WTC11 (cell line): ENCODE measurements around the gene TIMP2. TPM values are rescaled to one million over a fixed set of nuclear protein-coding genes. Genes with fewer than 3 reads are reported as not detected.

ENCODE experiments used
- ATAC-seq: fragments of 200-7000 bp; cut with Tn5 transposase; 2 replicates; pipeline ENCODE4 v1.10.0; 2021; ENCODE audit warnings: mild to moderate bottlenecking, moderate library complexity
- CTCF ChIA-PET: fragments of 300-600 bp; sonication (Branson Sonifier 250); formaldehyde crosslinking; loops from one replicate; lab custom pipeline; 2021; ENCODE audit warnings: antibody characterized with exemption; lab: Charles Lee
- POLR2A ChIA-PET: fragments of 350-600 bp; sonication (Branson Sonifier 250); formaldehyde crosslinking; loops from one replicate; lab custom pipeline; 2021; ENCODE audit warnings: antibody characterized with exemption; lab: Charles Lee
- DNase-seq: peaks from one replicate; pipeline ENCODE4 v3.0.0; 2021; ENCODE audit warnings: low spot score
- H3K27ac Mint-ChIP-seq: 2 replicates; pipeline ENCODE4 v1.8.0; 2021; ENCODE audit warnings: mixed read lengths
- H3K27me3 Mint-ChIP-seq: 2 replicates; pipeline ENCODE4 v1.8.0; 2021; ENCODE audit warnings: low read depth, mild to moderate bottlenecking, moderate library complexity, mixed read lengths
- H3K36me3 Mint-ChIP-seq: 2 replicates; pipeline ENCODE4 v1.8.0; 2021; ENCODE audit warnings: mixed read lengths
- H3K4me1 Mint-ChIP-seq: 2 replicates; pipeline ENCODE4 v1.8.0; 2022; ENCODE audit warnings: mixed read lengths
- H3K4me3 Mint-ChIP-seq: 2 replicates; pipeline ENCODE4 v1.8.0; 2021; ENCODE audit warnings: mild to moderate bottlenecking, moderate library complexity, mixed read lengths
- H3K9me3 Mint-ChIP-seq: 2 replicates; pipeline ENCODE4 v1.8.0; 2021; ENCODE audit warnings: mixed read lengths
- ATF1 ChIP-seq: sonication (generic); formaldehyde crosslinking; IDR thresholded peaks from 2 replicates; pipeline ENCODE4 v1.8.1; 2023; ENCODE audit warnings: mild to moderate bottlenecking, moderate library complexity, missing genetic modification reagents
- ELF4 ChIP-seq: sonication (generic); formaldehyde crosslinking; IDR thresholded peaks from 2 replicates; pipeline ENCODE4 v1.8.1; 2022; ENCODE audit warnings: low read depth, mild to moderate bottlenecking, moderate library complexity, missing genetic modification reagents
- ETV6 ChIP-seq: sonication (generic); formaldehyde crosslinking; IDR thresholded peaks from 2 replicates; pipeline ENCODE4 v1.8.1; 2022; ENCODE audit warnings: mild to moderate bottlenecking, missing genetic modification reagents
- FOXP1 ChIP-seq: sonication (generic); formaldehyde crosslinking; IDR thresholded peaks from 2 replicates; pipeline ENCODE4 v1.8.0; 2022; ENCODE audit warnings: missing genetic modification reagents, mild to moderate bottlenecking, moderate library complexity, borderline replicate concordance
- JAZF1 ChIP-seq: fragments of 250-450 bp; sonication (Bioruptor Pico); IDR thresholded peaks from 2 replicates; pipeline ENCODE4 v1.9.0; 2021; ENCODE audit warnings: moderate library complexity, mild to moderate bottlenecking, inconsistent platforms
- NFATC4 ChIP-seq: fragments of 250-450 bp; sonication (Bioruptor Pico); IDR thresholded peaks from 2 replicates; pipeline ENCODE4 v1.9.0; 2021; ENCODE audit warnings: mild to moderate bottlenecking
- NFYB ChIP-seq: sonication (generic); formaldehyde crosslinking; conservative IDR thresholded peaks from 2 replicates; pipeline ENCODE4 v1.8.0; 2022; ENCODE audit warnings: low read depth, missing genetic modification reagents
- NR1H2 ChIP-seq: sonication (generic); formaldehyde crosslinking; IDR thresholded peaks from 2 replicates; pipeline ENCODE4 v1.9.0; 2021; ENCODE audit warnings: mild to moderate bottlenecking, moderate library complexity, missing genetic modification reagents
- RELA ChIP-seq: sonication (generic); formaldehyde crosslinking; IDR thresholded peaks from 2 replicates; pipeline ENCODE4 v1.8.1; 2022; ENCODE audit warnings: missing genetic modification reagents, mild to moderate bottlenecking, borderline replicate concordance
- TEAD4 ChIP-seq: sonication (generic); formaldehyde crosslinking; IDR thresholded peaks from 2 replicates; pipeline ENCODE4 v1.8.0; 2022; ENCODE audit warnings: mild to moderate bottlenecking, missing genetic modification reagents
- ZNF317 ChIP-seq: sonication (generic); formaldehyde crosslinking; IDR thresholded peaks from 2 replicates; pipeline ENCODE4 v1.8.1; 2023; ENCODE audit warnings: low read depth, mild to moderate bottlenecking, moderate library complexity, missing genetic modification reagents, borderline replicate concordance
- total RNA-seq: library from RNA; stranded (reverse); gene quantifications from 3 replicates; pipeline ENCODE4 v1.2.3, GENCODE V29; 2021
- TF ChIP-seq, protein P1 (sequence below): fragments of 250-450 bp; sonication (Bioruptor Pico); IDR thresholded peaks from 2 replicates; pipeline ENCODE4 v1.9.0; 2021; ENCODE audit warnings: moderate library complexity, mild to moderate bottlenecking, inconsistent platforms, borderline replicate concordance
- TF ChIP-seq, protein P2 (sequence below): fragments of 250-450 bp; sonication (Bioruptor Pico); IDR thresholded peaks from 2 replicates; pipeline ENCODE4 v1.9.0; 2021; ENCODE audit warnings: mild to moderate bottlenecking
- TF ChIP-seq, protein P3 (sequence below): fragments of 250-450 bp; sonication (Bioruptor Pico); IDR thresholded peaks from 2 replicates; pipeline ENCODE4 v1.8.0; 2021; ENCODE audit warnings: mild to moderate bottlenecking
- TF ChIP-seq, protein P4 (sequence below): sonication (generic); formaldehyde crosslinking; conservative IDR thresholded peaks from 2 replicates; pipeline ENCODE4 v1.8.1; 2023; ENCODE audit warnings: mild to moderate bottlenecking, low read depth, missing genetic modification reagents, moderate library complexity
- TF ChIP-seq, protein P5 (sequence below): sonication (generic); formaldehyde crosslinking; IDR thresholded peaks from 2 replicates; pipeline ENCODE4 v1.8.1; 2023; ENCODE audit warnings: mild to moderate bottlenecking, missing genetic modification reagents
- TF ChIP-seq, protein P6 (sequence below): sonication (generic); formaldehyde crosslinking; IDR thresholded peaks from 2 replicates; pipeline ENCODE4 v1.8.0; 2022; ENCODE audit warnings: missing genetic modification reagents
- TF ChIP-seq, protein P7 (sequence below): sonication (generic); formaldehyde crosslinking; IDR thresholded peaks from 2 replicates; pipeline ENCODE4 v1.8.0; 2023; ENCODE audit warnings: mild to moderate bottlenecking, missing genetic modification reagents

TIMP2 gene
- total RNA-seq, 1 experiment from 2014 or later: 37.1 TPM

DNA sequence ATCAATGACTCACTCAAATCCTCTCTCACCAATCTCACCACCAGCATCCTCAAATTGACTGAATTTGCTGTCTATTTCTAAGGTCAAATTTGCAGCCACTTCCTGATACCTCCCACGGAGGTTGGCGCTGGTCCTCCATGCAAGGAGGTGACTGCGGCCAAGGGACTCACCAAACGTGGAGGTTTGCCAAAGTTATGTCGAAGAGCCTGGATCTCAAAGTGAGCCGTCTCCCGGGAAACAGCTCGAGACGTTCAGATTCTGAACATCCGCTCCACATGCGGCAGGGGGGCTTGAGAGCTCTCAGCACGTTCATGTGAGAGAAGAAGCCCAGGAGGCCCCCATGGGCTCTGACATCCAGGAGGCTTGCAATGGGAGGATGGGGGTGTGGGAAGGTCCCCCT lies 31.9 kb upstream of the TIMP2 start:
- H3K27me3 Mint-ChIP-seq: no peaks in the 10 kb centered on the region; the same call in 1 of the 2 replicates
- no peaks in the 10 kb centered on the region for H3K36me3 Mint-ChIP-seq
- CTCF ChIA-PET: interaction anchor here (0.8 to 1.0 kb wide), 2 partner anchors 10 to 91 kb away, joined by 3 to 6 read pairs; no protein-coding TSS in a partner anchor
- TF ChIP-seq ATF1: no peak
- no peak for TF ChIP-seq ELF4 (CRISPR knock-in tag)
- TF ChIP-seq JAZF1 (CRISPR knock-in tag): no peak
- TF ChIP-seq, protein P1, sequence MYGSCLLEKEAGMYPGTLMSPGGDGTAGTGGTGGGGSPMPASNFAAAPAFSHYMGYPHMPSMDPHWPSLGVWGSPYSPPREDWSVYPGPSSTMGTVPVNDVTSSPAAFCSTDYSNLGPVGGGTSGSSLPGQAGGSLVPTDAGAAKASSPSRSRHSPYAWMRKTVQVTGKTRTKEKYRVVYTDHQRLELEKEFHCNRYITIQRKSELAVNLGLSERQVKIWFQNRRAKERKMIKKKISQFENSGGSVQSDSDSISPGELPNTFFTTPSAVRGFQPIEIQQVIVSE (CRISPR knock-in tag): no peak
- no peak for TF ChIP-seq ETV6
- TF ChIP-seq, protein P2, sequence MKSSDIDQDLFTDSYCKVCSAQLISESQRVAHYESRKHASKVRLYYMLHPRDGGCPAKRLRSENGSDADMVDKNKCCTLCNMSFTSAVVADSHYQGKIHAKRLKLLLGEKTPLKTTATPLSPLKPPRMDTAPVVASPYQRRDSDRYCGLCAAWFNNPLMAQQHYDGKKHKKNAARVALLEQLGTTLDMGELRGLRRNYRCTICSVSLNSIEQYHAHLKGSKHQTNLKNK (CRISPR knock-in tag): no peak
- TF ChIP-seq, protein P3, sequence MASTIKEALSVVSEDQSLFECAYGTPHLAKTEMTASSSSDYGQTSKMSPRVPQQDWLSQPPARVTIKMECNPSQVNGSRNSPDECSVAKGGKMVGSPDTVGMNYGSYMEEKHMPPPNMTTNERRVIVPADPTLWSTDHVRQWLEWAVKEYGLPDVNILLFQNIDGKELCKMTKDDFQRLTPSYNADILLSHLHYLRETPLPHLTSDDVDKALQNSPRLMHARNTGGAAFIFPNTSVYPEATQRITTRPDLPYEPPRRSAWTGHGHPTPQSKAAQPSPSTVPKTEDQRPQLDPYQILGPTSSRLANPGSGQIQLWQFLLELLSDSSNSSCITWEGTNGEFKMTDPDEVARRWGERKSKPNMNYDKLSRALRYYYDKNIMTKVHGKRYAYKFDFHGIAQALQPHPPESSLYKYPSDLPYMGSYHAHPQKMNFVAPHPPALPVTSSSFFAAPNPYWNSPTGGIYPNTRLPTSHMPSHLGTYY: no peak
- TF ChIP-seq, protein P4, sequence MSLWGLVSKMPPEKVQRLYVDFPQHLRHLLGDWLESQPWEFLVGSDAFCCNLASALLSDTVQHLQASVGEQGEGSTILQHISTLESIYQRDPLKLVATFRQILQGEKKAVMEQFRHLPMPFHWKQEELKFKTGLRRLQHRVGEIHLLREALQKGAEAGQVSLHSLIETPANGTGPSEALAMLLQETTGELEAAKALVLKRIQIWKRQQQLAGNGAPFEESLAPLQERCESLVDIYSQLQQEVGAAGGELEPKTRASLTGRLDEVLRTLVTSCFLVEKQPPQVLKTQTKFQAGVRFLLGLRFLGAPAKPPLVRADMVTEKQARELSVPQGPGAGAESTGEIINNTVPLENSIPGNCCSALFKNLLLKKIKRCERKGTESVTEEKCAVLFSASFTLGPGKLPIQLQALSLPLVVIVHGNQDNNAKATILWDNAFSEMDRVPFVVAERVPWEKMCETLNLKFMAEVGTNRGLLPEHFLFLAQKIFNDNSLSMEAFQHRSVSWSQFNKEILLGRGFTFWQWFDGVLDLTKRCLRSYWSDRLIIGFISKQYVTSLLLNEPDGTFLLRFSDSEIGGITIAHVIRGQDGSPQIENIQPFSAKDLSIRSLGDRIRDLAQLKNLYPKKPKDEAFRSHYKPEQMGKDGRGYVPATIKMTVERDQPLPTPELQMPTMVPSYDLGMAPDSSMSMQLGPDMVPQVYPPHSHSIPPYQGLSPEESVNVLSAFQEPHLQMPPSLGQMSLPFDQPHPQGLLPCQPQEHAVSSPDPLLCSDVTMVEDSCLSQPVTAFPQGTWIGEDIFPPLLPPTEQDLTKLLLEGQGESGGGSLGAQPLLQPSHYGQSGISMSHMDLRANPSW (CRISPR knock-in tag): no peak
- TF ChIP-seq TEAD4: no peak
- TF ChIP-seq NFYB (CRISPR knock-in tag): no peak
- TF ChIP-seq, protein P5, sequence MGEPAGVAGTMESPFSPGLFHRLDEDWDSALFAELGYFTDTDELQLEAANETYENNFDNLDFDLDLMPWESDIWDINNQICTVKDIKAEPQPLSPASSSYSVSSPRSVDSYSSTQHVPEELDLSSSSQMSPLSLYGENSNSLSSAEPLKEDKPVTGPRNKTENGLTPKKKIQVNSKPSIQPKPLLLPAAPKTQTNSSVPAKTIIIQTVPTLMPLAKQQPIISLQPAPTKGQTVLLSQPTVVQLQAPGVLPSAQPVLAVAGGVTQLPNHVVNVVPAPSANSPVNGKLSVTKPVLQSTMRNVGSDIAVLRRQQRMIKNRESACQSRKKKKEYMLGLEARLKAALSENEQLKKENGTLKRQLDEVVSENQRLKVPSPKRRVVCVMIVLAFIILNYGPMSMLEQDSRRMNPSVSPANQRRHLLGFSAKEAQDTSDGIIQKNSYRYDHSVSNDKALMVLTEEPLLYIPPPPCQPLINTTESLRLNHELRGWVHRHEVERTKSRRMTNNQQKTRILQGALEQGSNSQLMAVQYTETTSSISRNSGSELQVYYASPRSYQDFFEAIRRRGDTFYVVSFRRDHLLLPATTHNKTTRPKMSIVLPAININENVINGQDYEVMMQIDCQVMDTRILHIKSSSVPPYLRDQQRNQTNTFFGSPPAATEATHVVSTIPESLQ (CRISPR knock-in tag): no peak
- no peak for TF ChIP-seq NR1H2 (CRISPR knock-in tag)
- TF ChIP-seq FOXP1 (CRISPR knock-in tag): no peak
- TF ChIP-seq, protein P6, sequence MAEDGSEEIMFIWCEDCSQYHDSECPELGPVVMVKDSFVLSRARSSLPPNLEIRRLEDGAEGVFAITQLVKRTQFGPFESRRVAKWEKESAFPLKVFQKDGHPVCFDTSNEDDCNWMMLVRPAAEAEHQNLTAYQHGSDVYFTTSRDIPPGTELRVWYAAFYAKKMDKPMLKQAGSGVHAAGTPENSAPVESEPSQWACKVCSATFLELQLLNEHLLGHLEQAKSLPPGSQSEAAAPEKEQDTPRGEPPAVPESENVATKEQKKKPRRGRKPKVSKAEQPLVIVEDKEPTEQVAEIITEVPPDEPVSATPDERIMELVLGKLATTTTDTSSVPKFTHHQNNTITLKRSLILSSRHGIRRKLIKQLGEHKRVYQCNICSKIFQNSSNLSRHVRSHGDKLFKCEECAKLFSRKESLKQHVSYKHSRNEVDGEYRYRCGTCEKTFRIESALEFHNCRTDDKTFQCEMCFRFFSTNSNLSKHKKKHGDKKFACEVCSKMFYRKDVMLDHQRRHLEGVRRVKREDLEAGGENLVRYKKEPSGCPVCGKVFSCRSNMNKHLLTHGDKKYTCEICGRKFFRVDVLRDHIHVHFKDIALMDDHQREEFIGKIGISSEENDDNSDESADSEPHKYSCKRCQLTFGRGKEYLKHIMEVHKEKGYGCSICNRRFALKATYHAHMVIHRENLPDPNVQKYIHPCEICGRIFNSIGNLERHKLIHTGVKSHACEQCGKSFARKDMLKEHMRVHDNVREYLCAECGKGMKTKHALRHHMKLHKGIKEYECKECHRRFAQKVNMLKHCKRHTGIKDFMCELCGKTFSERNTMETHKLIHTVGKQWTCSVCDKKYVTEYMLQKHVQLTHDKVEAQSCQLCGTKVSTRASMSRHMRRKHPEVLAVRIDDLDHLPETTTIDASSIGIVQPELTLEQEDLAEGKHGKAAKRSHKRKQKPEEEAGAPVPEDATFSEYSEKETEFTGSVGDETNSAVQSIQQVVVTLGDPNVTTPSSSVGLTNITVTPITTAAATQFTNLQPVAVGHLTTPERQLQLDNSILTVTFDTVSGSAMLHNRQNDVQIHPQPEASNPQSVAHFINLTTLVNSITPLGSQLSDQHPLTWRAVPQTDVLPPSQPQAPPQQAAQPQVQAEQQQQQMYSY (CRISPR knock-in tag): no peak
- TF ChIP-seq NFATC4 (CRISPR knock-in tag): no peak
- no peak for TF ChIP-seq RELA
- TF ChIP-seq ZNF317 (CRISPR knock-in tag): no peak
- TF ChIP-seq, protein P7, sequence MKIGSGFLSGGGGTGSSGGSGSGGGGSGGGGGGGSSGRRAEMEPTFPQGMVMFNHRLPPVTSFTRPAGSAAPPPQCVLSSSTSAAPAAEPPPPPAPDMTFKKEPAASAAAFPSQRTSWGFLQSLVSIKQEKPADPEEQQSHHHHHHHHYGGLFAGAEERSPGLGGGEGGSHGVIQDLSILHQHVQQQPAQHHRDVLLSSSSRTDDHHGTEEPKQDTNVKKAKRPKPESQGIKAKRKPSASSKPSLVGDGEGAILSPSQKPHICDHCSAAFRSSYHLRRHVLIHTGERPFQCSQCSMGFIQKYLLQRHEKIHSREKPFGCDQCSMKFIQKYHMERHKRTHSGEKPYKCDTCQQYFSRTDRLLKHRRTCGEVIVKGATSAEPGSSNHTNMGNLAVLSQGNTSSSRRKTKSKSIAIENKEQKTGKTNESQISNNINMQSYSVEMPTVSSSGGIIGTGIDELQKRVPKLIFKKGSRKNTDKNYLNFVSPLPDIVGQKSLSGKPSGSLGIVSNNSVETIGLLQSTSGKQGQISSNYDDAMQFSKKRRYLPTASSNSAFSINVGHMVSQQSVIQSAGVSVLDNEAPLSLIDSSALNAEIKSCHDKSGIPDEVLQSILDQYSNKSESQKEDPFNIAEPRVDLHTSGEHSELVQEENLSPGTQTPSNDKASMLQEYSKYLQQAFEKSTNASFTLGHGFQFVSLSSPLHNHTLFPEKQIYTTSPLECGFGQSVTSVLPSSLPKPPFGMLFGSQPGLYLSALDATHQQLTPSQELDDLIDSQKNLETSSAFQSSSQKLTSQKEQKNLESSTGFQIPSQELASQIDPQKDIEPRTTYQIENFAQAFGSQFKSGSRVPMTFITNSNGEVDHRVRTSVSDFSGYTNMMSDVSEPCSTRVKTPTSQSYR (CRISPR knock-in tag): no peak
- no peak overlapping the region for H3K27ac Mint-ChIP-seq
- ATAC-seq (no peak), DNase-seq (no peak)
- POLR2A ChIA-PET: no interaction called here
- no peaks in the 10 kb centered on the region for H3K4me1 Mint-ChIP-seq
- H3K4me3 Mint-ChIP-seq: no peak overlapping the region
- no peaks in the 10 kb centered on the region for H3K9me3 Mint-ChIP-seq
